ENCODE data around the gene EEF2KMT. TPM values are rescaled to one million over a fixed set of nuclear protein-coding genes. Genes with fewer than 3 reads are reported as not detected.

EEF2KMT gene
- total and polyA plus RNA-seq, 2 donors (not counting 1 experiment from before 2014, with no cell fraction given), result 5.4 to 7.9 TPM

GRCh38 chr16:5062051-5062450 lies 35.5 kb downstream of the EEF2KMT start:
- H3K9ac ChIP-seq (ENCODE audit: insufficient read depth, low read length), result no peak overlapping the region
- H3K4me1 ChIP-seq (ENCODE audit: control insufficient read depth, extremely low read depth, insufficient read depth, low read length), result no peaks in the 10 kb centered on the region
- no peak overlapping the region for H3K4me3 ChIP-seq (replicated peaks in 1 of 4; ENCODE audit: control extremely low read depth in 1 of 4, insufficient read depth in 1 of 4, low read depth in 3 of 4, low read length in 4 of 4)
- H2AFZ ChIP-seq (ENCODE audit: low read length), result no peak overlapping the region
- TF ChIP-seq CTCF (conservative IDR thresholded peaks at IDR 0.05 in 1 of 2, IDR thresholded peaks at IDR 0.05 in 1 of 2; ENCODE audit: low read depth in 1 of 2, low read length in 2 of 2), result no peak
- TF ChIP-seq EZH2 (IDR thresholded peaks at IDR 0.05; ENCODE audit: low read length, missing control alignments), result no peak
- no peaks in the 10 kb centered on the region for H3K36me3 ChIP-seq (ENCODE audit: control insufficient read depth, insufficient read depth, low read length)
- no peak overlapping the region for H3K4me2 ChIP-seq (ENCODE audit: extremely low read depth, insufficient read depth, low read length)
- peaks cover 12% of the 10 kb centered on the region for H3K27me3 ChIP-seq (ENCODE audit: control insufficient read depth, insufficient read depth, low read length)
- H3K79me2 ChIP-seq (ENCODE audit: control insufficient read depth, insufficient read depth, low read length), result no peaks in the 10 kb centered on the region
- no peak overlapping the region for H3K27ac ChIP-seq (ENCODE audit: insufficient read depth, low read length)
- H3K9me3 ChIP-seq (ENCODE audit: control insufficient read depth, insufficient read depth, low read depth, low read length), result no peaks in the 10 kb centered on the region
- DNase-seq (ENCODE audit: low read depth in 2 of 2), result no peak
- no peaks in the 10 kb centered on the region for H4K20me1 ChIP-seq (ENCODE audit: control insufficient read depth, extremely low read depth, insufficient read depth, low read length)

- Histone ChIP-seq H3K4me2 (ENCODE audit: extremely low read depth, insufficient read depth, low read length) (no peak overlapping the region), H3K27me3 (ENCODE audit: control insufficient read depth, insufficient read depth, low read length) (peaks cover 9% of the 10 kb centered on the region), H2AFZ (ENCODE audit: low read length) (no peak overlapping the region), H3K4me1 (ENCODE audit: control insufficient read depth, extremely low read depth, insufficient read depth, low read length) (no peaks in the 10 kb centered on the region), H3K4me3 (replicated peaks in 1 of 4; ENCODE audit: control extremely low read depth in 1 of 4, insufficient read depth in 1 of 4, low read depth in 3 of 4, low read length in 4 of 4) (no peak overlapping the region), H3K9me3 (ENCODE audit: control insufficient read depth, insufficient read depth, low read depth, low read length) (no peaks in the 10 kb centered on the region), H4K20me1 (ENCODE audit: control insufficient read depth, extremely low read depth, insufficient read depth, low read length) (no peaks in the 10 kb centered on the region), H3K9ac (ENCODE audit: insufficient read depth, low read length) (no peak overlapping the region), H3K36me3 (ENCODE audit: control insufficient read depth, insufficient read depth, low read length) (no peaks in the 10 kb centered on the region), H3K27ac (ENCODE audit: insufficient read depth, low read length) (no peak overlapping the region), H3K79me2 (ENCODE audit: control insufficient read depth, insufficient read depth, low read length) (no peaks in the 10 kb centered on the region)
- no peak for DNase-seq (ENCODE audit: low read depth in 2 of 2)
- no peak for TF ChIP-seq EZH2 (IDR thresholded peaks at IDR 0.05; ENCODE audit: low read length, missing control alignments)
These were observed 37.4 kb downstream of the EEF2KMT start for GRCh38 chr16:5060073-5060641.

- Histone ChIP-seq H3K27ac (ENCODE audit: insufficient read depth, low read length) (no peak overlapping the region), H3K4me3 (replicated peaks in 1 of 4; ENCODE audit: control extremely low read depth in 1 of 4, insufficient read depth in 1 of 4, low read depth in 3 of 4, low read length in 4 of 4) (no peak overlapping the region), H3K4me2 (ENCODE audit: extremely low read depth, insufficient read depth, low read length) (no peak overlapping the region), H2AFZ (ENCODE audit: low read length) (no peak overlapping the region), H3K9ac (ENCODE audit: insufficient read depth, low read length) (no peak overlapping the region), H3K4me1 (ENCODE audit: control insufficient read depth, extremely low read depth, insufficient read depth, low read length) (no peaks in the 10 kb centered on the region), H4K20me1 (ENCODE audit: control insufficient read depth, extremely low read depth, insufficient read depth, low read length) (no peaks in the 10 kb centered on the region), H3K9me3 (ENCODE audit: control insufficient read depth, insufficient read depth, low read depth, low read length) (no peaks in the 10 kb centered on the region), H3K36me3 (ENCODE audit: control insufficient read depth, insufficient read depth, low read length) (no peaks in the 10 kb centered on the region), H3K27me3 (ENCODE audit: control insufficient read depth, insufficient read depth, low read length) (peaks cover 3% of the 10 kb centered on the region), H3K79me2 (ENCODE audit: control insufficient read depth, insufficient read depth, low read length) (no peaks in the 10 kb centered on the region)
- no peak for DNase-seq (ENCODE audit: low read depth in 2 of 2)
- TF ChIP-seq EZH2 (IDR thresholded peaks at IDR 0.05; ENCODE audit: low read length, missing control alignments) (no peak), CTCF (conservative IDR thresholded peaks at IDR 0.05 in 1 of 2, IDR thresholded peaks at IDR 0.05 in 1 of 2; ENCODE audit: low read depth in 1 of 2, low read length in 2 of 2) (no peak)
These were observed 38.1 kb downstream of the EEF2KMT start for GRCh38 chr16:5059386-5060072.

Data from fibroblast of lung (primary cell).